ENCODE results near the gene MCF2L2. TPM values are rescaled to one million over a fixed set of nuclear protein-coding genes. Genes with fewer than 3 reads are reported as not detected.
"Not testable (repeated sequence)": the region's sequence is repeated elsewhere in the genome, so short reads cannot be mapped to it uniquely, and the experiment has no call there.

Gene MCF2L2
- polyA plus RNA-seq, 1 donor from 2014 or later, result 9.3 TPM

DNA sequence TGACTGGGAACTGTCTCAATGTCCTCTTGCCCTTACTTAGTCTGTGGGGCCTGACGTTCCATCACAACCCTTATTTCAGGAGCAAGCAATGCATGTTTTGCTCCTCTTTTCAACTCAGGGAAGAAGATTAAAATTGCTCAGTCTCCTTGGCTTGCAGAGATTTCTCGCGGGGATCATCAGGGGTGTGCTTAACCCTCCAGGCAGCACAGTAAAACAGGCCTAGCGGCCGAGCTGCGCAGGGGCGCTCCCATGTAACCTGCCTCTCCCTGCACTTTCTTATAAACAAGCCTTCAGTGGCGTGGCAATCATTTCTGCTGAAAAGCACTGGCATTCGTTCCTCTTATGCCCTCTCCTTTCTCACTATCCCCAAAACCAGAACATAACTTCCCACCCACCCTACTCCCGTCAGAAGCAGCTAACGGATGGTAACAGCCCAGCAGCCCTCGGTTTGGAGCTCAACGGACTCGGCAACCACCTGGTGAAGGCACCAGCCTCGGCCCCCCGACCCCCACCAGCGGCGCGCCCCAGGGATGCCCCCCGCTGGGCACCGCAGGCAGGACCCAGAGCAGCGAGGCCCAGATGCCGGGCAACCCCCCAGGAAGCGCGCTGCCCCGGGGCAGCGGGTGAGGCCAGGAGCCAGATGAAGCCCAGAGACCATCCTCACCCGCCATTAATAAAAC lies 1.1 kb downstream of the MCF2L2 start:
- H4K20me1 ChIP-seq (ENCODE audit: insufficient read depth), result no peaks in the 10 kb centered on the region
- H3K36me3 ChIP-seq (ENCODE audit: insufficient read depth, low read length), result no peaks in the 10 kb centered on the region
- H3K9me3 ChIP-seq (ENCODE audit: low read length), result no peaks in the 10 kb centered on the region
- H3F3A ChIP-seq (ENCODE audit: insufficient read depth, low read length, poor library complexity, severe bottlenecking), result peaks cover 5% of the 10 kb centered on the region
- H2AFZ ChIP-seq (ENCODE audit: low read depth, low read length), result peak overlapping the region; percentile 73
- no peaks in the 10 kb centered on the region for H3K9me2 ChIP-seq (ENCODE audit: insufficient read depth, low read length)
- TF ChIP-seq SMC3 (conservative IDR thresholded peaks at IDR 0.05; ENCODE audit: poor library complexity), result no peak
- TF ChIP-seq, protein P1, sequence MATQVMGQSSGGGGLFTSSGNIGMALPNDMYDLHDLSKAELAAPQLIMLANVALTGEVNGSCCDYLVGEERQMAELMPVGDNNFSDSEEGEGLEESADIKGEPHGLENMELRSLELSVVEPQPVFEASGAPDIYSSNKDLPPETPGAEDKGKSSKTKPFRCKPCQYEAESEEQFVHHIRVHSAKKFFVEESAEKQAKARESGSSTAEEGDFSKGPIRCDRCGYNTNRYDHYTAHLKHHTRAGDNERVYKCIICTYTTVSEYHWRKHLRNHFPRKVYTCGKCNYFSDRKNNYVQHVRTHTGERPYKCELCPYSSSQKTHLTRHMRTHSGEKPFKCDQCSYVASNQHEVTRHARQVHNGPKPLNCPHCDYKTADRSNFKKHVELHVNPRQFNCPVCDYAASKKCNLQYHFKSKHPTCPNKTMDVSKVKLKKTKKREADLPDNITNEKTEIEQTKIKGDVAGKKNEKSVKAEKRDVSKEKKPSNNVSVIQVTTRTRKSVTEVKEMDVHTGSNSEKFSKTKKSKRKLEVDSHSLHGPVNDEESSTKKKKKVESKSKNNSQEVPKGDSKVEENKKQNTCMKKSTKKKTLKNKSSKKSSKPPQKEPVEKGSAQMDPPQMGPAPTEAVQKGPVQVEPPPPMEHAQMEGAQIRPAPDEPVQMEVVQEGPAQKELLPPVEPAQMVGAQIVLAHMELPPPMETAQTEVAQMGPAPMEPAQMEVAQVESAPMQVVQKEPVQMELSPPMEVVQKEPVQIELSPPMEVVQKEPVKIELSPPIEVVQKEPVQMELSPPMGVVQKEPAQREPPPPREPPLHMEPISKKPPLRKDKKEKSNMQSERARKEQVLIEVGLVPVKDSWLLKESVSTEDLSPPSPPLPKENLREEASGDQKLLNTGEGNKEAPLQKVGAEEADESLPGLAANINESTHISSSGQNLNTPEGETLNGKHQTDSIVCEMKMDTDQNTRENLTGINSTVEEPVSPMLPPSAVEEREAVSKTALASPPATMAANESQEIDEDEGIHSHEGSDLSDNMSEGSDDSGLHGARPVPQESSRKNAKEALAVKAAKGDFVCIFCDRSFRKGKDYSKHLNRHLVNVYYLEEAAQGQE (IDR thresholded peaks at IDR 0.05; ENCODE audit: borderline replicate concordance), result no peak
- no peak for TF ChIP-seq EP300 (conservative IDR thresholded peaks at IDR 0.05; ENCODE audit: poor library complexity, severe bottlenecking)
- TF ChIP-seq, protein P2, sequence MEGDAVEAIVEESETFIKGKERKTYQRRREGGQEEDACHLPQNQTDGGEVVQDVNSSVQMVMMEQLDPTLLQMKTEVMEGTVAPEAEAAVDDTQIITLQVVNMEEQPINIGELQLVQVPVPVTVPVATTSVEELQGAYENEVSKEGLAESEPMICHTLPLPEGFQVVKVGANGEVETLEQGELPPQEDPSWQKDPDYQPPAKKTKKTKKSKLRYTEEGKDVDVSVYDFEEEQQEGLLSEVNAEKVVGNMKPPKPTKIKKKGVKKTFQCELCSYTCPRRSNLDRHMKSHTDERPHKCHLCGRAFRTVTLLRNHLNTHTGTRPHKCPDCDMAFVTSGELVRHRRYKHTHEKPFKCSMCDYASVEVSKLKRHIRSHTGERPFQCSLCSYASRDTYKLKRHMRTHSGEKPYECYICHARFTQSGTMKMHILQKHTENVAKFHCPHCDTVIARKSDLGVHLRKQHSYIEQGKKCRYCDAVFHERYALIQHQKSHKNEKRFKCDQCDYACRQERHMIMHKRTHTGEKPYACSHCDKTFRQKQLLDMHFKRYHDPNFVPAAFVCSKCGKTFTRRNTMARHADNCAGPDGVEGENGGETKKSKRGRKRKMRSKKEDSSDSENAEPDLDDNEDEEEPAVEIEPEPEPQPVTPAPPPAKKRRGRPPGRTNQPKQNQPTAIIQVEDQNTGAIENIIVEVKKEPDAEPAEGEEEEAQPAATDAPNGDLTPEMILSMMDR (IDR thresholded peaks at IDR 0.05; ENCODE audit: poor library complexity, severe bottlenecking), result no peak
- TF ChIP-seq POLR2AphosphoS5 (IDR thresholded peaks at IDR 0.05), result no peak
- TF ChIP-seq TAF1 (IDR thresholded peaks at IDR 0.05; ENCODE audit: low read depth), result no peak
- no peak for TF ChIP-seq EZH2 (IDR thresholded peaks at IDR 0.05; ENCODE audit: borderline replicate concordance, insufficient read depth, low read length, poor library complexity, severe bottlenecking)
- no peak for TF ChIP-seq RAD21 (conservative IDR thresholded peaks at IDR 0.05)
- no peak for TF ChIP-seq MXI1 (conservative IDR thresholded peaks at IDR 0.05; ENCODE audit: poor library complexity, severe bottlenecking)
- H3K79me2 ChIP-seq (replicated peaks; ENCODE audit: insufficient read depth, low read length), result no peaks in the 10 kb centered on the region
- H3K4me2 ChIP-seq (ENCODE audit: low read length), result peak overlapping the region; percentile 97
- H3K9ac ChIP-seq (ENCODE audit: low read length), result peak overlapping the region; percentile 73
- H3K27me3 ChIP-seq (ENCODE audit: insufficient read depth, low read depth, low read length), result peaks cover 15% of the 10 kb centered on the region
- H3K4me3 ChIP-seq (ENCODE audit: low read length), result peak overlapping the region; percentile 96
- peak overlapping the region; percentile 47 for H3K27ac ChIP-seq (ENCODE audit: low read length)

DNA sequence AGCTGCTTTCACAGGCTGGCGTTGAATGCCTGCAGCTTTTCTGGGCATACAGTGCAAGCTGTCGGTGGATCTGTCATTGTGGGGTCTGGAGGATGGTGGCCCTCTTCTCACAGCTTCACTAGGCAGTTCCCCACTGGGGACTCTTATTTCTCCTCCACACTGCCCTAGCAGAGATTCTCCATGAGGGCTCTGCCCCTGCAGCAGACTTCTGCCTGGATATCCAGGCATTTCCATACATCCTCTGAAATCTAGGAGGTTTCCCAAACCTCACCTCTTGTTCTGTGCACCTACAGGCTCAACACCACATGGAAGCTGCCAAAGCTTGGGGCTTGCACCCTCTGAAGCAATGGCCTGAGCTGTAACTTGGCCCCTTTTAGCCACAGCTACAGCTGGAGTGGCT lies 9.6 kb downstream of the MCF2L2 start:
- H3K79me2 ChIP-seq (replicated peaks; ENCODE audit: insufficient read depth, low read length), result not testable (repeated sequence)

More for the DNA sequence above, 9.6 kb downstream of the MCF2L2 start:
- H3K27ac ChIP-seq (ENCODE audit: low read length); H3K4me3 ChIP-seq (ENCODE audit: low read length); H3K4me2 ChIP-seq (ENCODE audit: low read length); H2AFZ ChIP-seq (ENCODE audit: low read depth, low read length); H3K9me3 ChIP-seq (ENCODE audit: low read length); H3F3A ChIP-seq (ENCODE audit: insufficient read depth, low read length, poor library complexity, severe bottlenecking); H3K9ac ChIP-seq (ENCODE audit: low read length); H3K9me2 ChIP-seq (ENCODE audit: insufficient read depth, low read length); H4K20me1 ChIP-seq (ENCODE audit: insufficient read depth); H3K27me3 ChIP-seq (ENCODE audit: insufficient read depth, low read depth, low read length); H3K36me3 ChIP-seq (ENCODE audit: insufficient read depth, low read length): not testable (repeated sequence)
